Measurements from ENCODE around the gene MAL. TPM values are rescaled to one million over a fixed set of nuclear protein-coding genes. Genes with fewer than 3 reads are reported as not detected.

Gene MAL
- total RNA-seq, 2 donors from 2014 or later: 3.1 to 8.0 TPM

DNA sequence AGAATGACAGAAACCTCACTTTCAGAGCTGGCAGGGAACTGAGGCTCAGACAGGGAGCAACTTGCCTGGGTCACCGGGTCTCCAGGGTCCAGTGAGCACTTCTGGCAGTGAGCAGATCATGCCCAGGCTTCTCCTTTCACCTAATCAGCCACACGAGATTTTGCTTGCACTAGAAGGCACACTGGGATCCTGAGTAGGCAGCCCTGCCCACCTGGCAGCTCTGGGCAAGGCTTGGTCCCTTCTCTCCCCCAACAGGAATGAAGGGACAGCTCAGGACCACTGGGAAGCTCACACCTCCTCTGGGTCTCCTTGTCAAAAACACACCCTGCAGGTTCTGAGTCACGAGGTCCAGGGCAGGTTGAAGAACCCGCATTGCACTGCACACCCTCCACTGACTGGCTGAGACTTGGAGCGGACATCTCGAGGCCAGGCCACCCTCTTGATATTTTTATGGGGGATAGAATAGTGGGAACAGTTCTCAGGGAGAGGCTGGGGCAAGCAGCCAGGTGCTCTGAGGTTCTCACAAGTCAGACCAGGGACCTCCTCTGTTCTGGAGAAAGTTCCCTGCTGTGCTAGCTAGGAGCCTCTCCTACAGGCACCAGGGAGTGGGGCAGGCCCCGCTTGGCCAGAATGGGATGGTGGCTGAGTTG is 5.7 kb downstream of the MAL start:
- intact Hi-C loops (cut with DNase I): no loop called here
- Histone ChIP-seq H3K4me1 (replicated peaks) (peaks cover 4% of the 10 kb centered on the region), H3K27me3 (replicated peaks; ENCODE audit: insufficient read depth) (peaks cover 5% of the 10 kb centered on the region), H3K9me3 (no peaks in the 10 kb centered on the region), H3K36me3 (no peaks in the 10 kb centered on the region), H3K27ac (no peak overlapping the region), H3K4me3 (no peak overlapping the region)
- TF ChIP-seq, protein P1, sequence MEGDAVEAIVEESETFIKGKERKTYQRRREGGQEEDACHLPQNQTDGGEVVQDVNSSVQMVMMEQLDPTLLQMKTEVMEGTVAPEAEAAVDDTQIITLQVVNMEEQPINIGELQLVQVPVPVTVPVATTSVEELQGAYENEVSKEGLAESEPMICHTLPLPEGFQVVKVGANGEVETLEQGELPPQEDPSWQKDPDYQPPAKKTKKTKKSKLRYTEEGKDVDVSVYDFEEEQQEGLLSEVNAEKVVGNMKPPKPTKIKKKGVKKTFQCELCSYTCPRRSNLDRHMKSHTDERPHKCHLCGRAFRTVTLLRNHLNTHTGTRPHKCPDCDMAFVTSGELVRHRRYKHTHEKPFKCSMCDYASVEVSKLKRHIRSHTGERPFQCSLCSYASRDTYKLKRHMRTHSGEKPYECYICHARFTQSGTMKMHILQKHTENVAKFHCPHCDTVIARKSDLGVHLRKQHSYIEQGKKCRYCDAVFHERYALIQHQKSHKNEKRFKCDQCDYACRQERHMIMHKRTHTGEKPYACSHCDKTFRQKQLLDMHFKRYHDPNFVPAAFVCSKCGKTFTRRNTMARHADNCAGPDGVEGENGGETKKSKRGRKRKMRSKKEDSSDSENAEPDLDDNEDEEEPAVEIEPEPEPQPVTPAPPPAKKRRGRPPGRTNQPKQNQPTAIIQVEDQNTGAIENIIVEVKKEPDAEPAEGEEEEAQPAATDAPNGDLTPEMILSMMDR (IDR thresholded peaks at IDR 0.05): no peak
- TF ChIP-seq POLR2A (IDR thresholded peaks at IDR 0.05) (no peak), POLR2AphosphoS5 (IDR thresholded peaks at IDR 0.05) (no peak)
- 63% methylated on average over 7 of the region's 7 CpGs for WGBS
- no peak for DNase-seq (ENCODE audit: low spot score)

DNA sequence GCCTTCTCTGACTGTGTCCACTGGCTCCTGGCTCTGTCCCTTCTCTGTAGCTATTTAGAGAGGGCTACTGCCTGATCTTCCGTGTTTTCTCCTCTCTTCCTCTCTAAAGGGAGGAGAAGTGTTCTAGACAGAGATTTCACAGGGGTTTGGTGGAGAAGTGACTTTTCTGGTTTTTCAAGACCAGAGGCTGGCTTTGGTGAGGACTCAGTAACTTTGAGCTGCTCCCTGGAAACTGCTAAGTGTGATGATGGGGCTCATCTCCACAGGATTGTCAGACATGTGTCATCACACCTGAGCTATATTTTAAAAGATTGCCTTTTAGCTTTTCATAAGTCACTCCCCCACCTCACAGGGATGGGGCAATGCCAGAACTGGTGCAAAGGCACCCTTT is 6.2 kb downstream of the MAL start:
- 35% methylated on average over 1 of the region's 1 CpG for whole genome bisulfite sequencing
- H3K4me3 ChIP-seq: no peak overlapping the region
- intact Hi-C loops (cut with DNase I): no loop called here
- no peak overlapping the region for H3K27ac ChIP-seq
- no peaks in the 10 kb centered on the region for H3K36me3 ChIP-seq
- TF ChIP-seq, protein P1 (IDR thresholded peaks at IDR 0.05): no peak
- TF ChIP-seq POLR2AphosphoS5 (IDR thresholded peaks at IDR 0.05) (no peak), POLR2A (IDR thresholded peaks at IDR 0.05) (no peak)
- no peak for DNase-seq (ENCODE audit: low spot score)
- peaks cover 4% of the 10 kb centered on the region for H3K4me1 ChIP-seq (replicated peaks)
- H3K9me3 ChIP-seq: no peaks in the 10 kb centered on the region
- H3K27me3 ChIP-seq (replicated peaks; ENCODE audit: insufficient read depth): peaks cover 5% of the 10 kb centered on the region

DNA sequence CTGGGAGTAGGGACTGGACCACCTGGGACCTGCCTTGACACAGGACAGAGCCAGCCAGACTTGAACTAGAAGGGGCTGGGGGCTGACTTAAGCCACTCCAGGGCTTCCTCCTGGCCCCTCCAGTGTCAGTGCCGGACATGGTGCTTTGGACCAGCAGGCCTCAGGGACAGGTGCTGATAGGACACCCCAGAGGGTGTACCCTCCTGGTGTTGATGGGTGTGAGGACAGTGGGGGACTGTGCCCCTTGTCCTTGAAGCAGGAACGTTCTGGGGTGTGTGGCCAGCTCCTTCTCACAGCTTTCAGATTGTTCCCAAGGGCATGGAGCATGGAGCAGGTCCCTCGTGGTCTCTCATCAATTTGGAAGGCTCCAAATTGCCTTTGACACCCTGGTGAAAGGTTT is 6.8 kb downstream of the MAL start:
- 91% methylated on average over 3 of the region's 3 CpGs for WGBS
- TF ChIP-seq, protein P1 (IDR thresholded peaks at IDR 0.05): no peak
- TF ChIP-seq POLR2A (IDR thresholded peaks at IDR 0.05): no peak
- H3K27me3 ChIP-seq (replicated peaks; ENCODE audit: insufficient read depth): no peaks in the 10 kb centered on the region
- H3K9me3 ChIP-seq: no peaks in the 10 kb centered on the region
- H3K4me3 ChIP-seq: no peak overlapping the region
- H3K4me1 ChIP-seq (replicated peaks): peaks cover 4% of the 10 kb centered on the region
- intact Hi-C loops (cut with DNase I): no loop called here
- DNase-seq (ENCODE audit: low spot score): no peak
- H3K36me3 ChIP-seq: no peaks in the 10 kb centered on the region
- no peak overlapping the region for H3K27ac ChIP-seq

DNA sequence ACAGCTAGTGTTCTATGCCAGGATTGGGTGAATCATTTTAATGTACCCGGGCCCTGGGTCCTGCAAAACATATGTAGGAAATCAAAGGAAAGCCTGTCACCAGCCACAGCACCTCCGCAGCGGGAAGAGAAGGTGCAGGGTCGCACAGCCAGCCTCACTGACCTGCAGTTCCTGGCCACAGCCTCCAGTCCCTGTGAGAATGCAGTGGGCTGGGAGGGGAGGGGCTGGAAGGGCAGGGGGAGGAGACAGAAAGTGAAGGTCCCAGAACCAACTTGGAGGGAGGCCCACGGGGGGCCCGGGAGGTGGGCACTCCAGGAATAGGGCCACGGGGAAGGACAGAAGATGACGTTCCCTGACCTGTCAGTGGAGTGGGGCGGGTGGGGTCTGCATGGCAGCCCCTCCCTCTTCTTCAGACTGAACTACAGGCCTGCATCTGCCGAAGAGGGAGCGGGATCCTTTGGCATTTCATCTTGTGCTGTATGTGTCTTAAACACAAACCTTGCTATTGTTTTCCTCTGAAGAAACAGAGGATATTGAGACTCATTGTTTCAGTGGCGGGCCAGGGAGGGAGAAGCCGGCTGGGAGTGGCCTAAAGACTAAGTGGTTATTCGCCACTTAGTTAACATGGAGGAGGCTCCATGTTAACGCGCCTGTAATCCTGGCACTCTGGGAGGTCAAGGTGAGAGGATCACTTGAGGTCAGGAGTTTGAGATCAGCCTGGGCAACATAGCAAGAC is 7.5 kb downstream of the MAL start:
- Histone ChIP-seq H3K9me3 (no peaks in the 10 kb centered on the region), H3K4me3 (no peak overlapping the region), H3K27ac (no peak overlapping the region), H3K4me1 (replicated peaks) (peaks cover 4% of the 10 kb centered on the region), H3K36me3 (no peaks in the 10 kb centered on the region), H3K27me3 (replicated peaks; ENCODE audit: insufficient read depth) (no peaks in the 10 kb centered on the region)
- intact Hi-C loops (cut with DNase I): no loop called here
- WGBS: 72% methylated on average over 16 of the region's 16 CpGs
- DNase-seq (ENCODE audit: low spot score): no peak
- no peak for TF ChIP-seq POLR2A (IDR thresholded peaks at IDR 0.05)

DNA sequence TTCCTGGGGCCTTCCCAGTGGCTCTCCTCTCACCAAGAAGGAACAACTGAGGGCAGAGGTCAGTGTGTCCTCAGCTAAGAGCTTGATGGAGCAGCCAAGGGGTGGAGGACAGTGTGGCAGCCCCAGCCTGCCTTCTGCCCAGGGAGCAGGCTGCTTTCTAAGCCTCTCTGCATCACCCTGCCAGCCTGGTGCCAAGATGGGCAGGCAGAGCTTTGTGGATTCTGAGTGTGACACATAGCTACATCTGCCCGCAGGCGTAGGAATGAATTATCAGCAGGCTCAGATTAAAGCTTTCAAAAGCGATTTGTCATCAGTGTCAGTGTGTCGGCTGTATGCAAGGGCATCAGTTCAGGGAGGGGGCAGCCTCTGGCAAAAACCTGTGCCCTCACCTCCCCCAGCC is 8.7 kb downstream of the MAL start:
- Histone ChIP-seq H3K4me1 (replicated peaks) (peaks cover 4% of the 10 kb centered on the region), H3K9me3 (no peaks in the 10 kb centered on the region), H3K36me3 (no peaks in the 10 kb centered on the region), H3K4me3 (no peak overlapping the region), H3K27ac (no peak overlapping the region), H3K27me3 (replicated peaks; ENCODE audit: insufficient read depth) (no peaks in the 10 kb centered on the region)
- intact Hi-C loops (cut with DNase I): no loop called here
- no peak for DNase-seq (ENCODE audit: low spot score)
- TF ChIP-seq, protein P1 (IDR thresholded peaks at IDR 0.05): no peak
- no peak for TF ChIP-seq POLR2AphosphoS5 (IDR thresholded peaks at IDR 0.05)
- TF ChIP-seq POLR2A (IDR thresholded peaks at IDR 0.05): no peak
- WGBS: 66% methylated on average over 4 of the region's 4 CpGs

Data from prostate gland (tissue), 2 donors.